GM18511 (cell line): ENCODE measurements around the gene SLC12A8.

ENCODE experiments used
- ATAC-seq: cut with Tn5 transposase; IDR thresholded peaks from one replicate; pipeline ENCODE4 v1.9.1; 2021; ENCODE audit warnings: mild to moderate bottlenecking, moderate library complexity; ENCODE audit not compliant: unreplicated experiment

Gene SLC12A8

GRCh38 chr3:125033616-125034015 is 178.9 kb downstream of the SLC12A8 start:
- no peak for ATAC-seq

GRCh38 chr3:125033135-125033534 is 179.4 kb downstream of the SLC12A8 start:
- no peak for ATAC-seq

- no peak for ATAC-seq
Observed at GRCh38 chr3:125032683-125033082, 179.9 kb downstream of the SLC12A8 start.
